HG03064 (cell line): ENCODE results near the gene MAN1A2.
A peak's percentile ranks its signal among the peaks of the same experiment; 100 is the strongest.

Experiments
- ATAC-seq: cut with Tn5 transposase; IDR thresholded peaks from one replicate; pipeline ENCODE4 v1.9.1; 2021; ENCODE audit warnings: low read depth; ENCODE audit not compliant: unreplicated experiment

MAN1A2 gene

GRCh38 chr1:117479086-117479485 lies 111.8 kb downstream of the MAN1A2 start:
- ATAC-seq, result no peak

- ATAC-seq, result no peak
Measured at GRCh38 chr1:117481410-117481809, 114.2 kb downstream of the MAN1A2 start.

- no peak for ATAC-seq
Measured at GRCh38 chr1:117493906-117494305, 126.7 kb downstream of the MAN1A2 start.

- ATAC-seq, result no peak
Measured at GRCh38 chr1:117495068-117495467, 127.8 kb downstream of the MAN1A2 start.

- no peak for ATAC-seq
Measured at GRCh38 chr1:117499071-117499470, 131.8 kb downstream of the MAN1A2 start.

GRCh38 chr1:117500584-117500983 lies 133.3 kb downstream of the MAN1A2 start:
- no peak for ATAC-seq

- ATAC-seq, result no peak
Measured at GRCh38 chr1:117501281-117501680, 134.0 kb downstream of the MAN1A2 start.

GRCh38 chr1:117511273-117511672 lies 144.0 kb downstream of the MAN1A2 start:
- ATAC-seq, result no peak

- ATAC-seq, result no peak
Measured at GRCh38 chr1:117512728-117513321, 145.6 kb downstream of the MAN1A2 start.

- no peak for ATAC-seq
Measured at GRCh38 chr1:117523111-117523510, 155.9 kb downstream of the MAN1A2 start.

- no peak for ATAC-seq
Measured at GRCh38 chr1:117527074-117527473, 159.8 kb downstream of the MAN1A2 start.

GRCh38 chr1:117527566-117528102 lies 160.4 kb downstream of the MAN1A2 start:
- no peak for ATAC-seq

- no peak for ATAC-seq
Measured at GRCh38 chr1:117529683-117530082, 162.4 kb downstream of the MAN1A2 start.

- ATAC-seq, result no peak
Measured at GRCh38 chr1:117531222-117531621, 164.0 kb downstream of the MAN1A2 start.

GRCh38 chr1:117534995-117535467 lies 167.8 kb downstream of the MAN1A2 start:
- ATAC-seq, result peak; percentile 63

GRCh38 chr1:117535821-117536220 lies 168.6 kb downstream of the MAN1A2 start:
- ATAC-seq, result no peak

- no peak for ATAC-seq
Measured at GRCh38 chr1:117537291-117537920, 170.2 kb downstream of the MAN1A2 start.

- ATAC-seq, result no peak
Measured at GRCh38 chr1:117540532-117540931, 173.3 kb downstream of the MAN1A2 start.

GRCh38 chr1:117541003-117541402 lies 173.8 kb downstream of the MAN1A2 start:
- ATAC-seq, result no peak

- no peak for ATAC-seq
Measured at GRCh38 chr1:117541585-117541984, 174.3 kb downstream of the MAN1A2 start.

GRCh38 chr1:117544509-117545109 lies 177.4 kb downstream of the MAN1A2 start:
- ATAC-seq, result no peak

GRCh38 chr1:117546467-117546866 lies 179.2 kb downstream of the MAN1A2 start:
- no peak for ATAC-seq
